A549 (cell line): ENCODE data around the gene CPT1B.

Experiments used
- CTCF ChIP-seq: fragments of >200 bp; sonication (Bioruptor Twin); formaldehyde crosslinking; IDR thresholded peaks from 3 replicates; pipeline ENCODE4 v1.5.1; 2016
- KDM5A ChIP-seq: fragments of 200-600 bp; sonication (generic); IDR thresholded peaks from 2 replicates; pipeline ENCODE4 v1.6.1; 2016; ENCODE audit warnings: antibody characterized with exemption, mild to moderate bottlenecking
- RCOR1 ChIP-seq: fragments of 150-350 bp; IDR thresholded peaks from 2 replicates; pipeline ENCODE4 v1.6.1; 2014; ENCODE audit warnings: antibody characterized with exemption, low read length, low read depth
- SMC3 ChIP-seq: fragments of >200 bp; sonication (Bioruptor Twin); formaldehyde crosslinking; IDR thresholded peaks from 3 replicates; pipeline ENCODE4 v1.6.1; 2018; ENCODE audit warnings: inconsistent platforms

- TF ChIP-seq KDM5A: no peak
- no peak for TF ChIP-seq CTCF
- no peak for TF ChIP-seq SMC3
- no peak for TF ChIP-seq RCOR1
These were observed 54.2 kb downstream of the CPT1B start for GRCh38 chr22:50523806-50524675.
